HepG2 (cell line): ENCODE measurements around the gene FOXK2. TPM values are rescaled to one million over a fixed set of nuclear protein-coding genes. Genes with fewer than 3 reads are reported as not detected.

Experiments used
- AHDC1 ChIP-seq: sonication (generic); formaldehyde crosslinking; IDR thresholded peaks from 2 replicates; pipeline ENCODE4 v1.5.1; 2020; ENCODE audit warnings: mild to moderate bottlenecking, missing genetic modification reagents, borderline replicate concordance
- WIZ ChIP-seq: sonication (generic); formaldehyde crosslinking; IDR thresholded peaks from 2 replicates; pipeline ENCODE4 v1.5.1; 2020; ENCODE audit warnings: mild to moderate bottlenecking, missing genetic modification reagents
- polyA plus RNA-seq, 8 experiments: library from polyadenylated mRNA; depleted of rRNA in 3 of 8; stranded (reverse) in 7 of 8; unstranded in 1 of 8; fragments of >200 nt; fragmentation: Illumina TruSeq in 4 of 8; extraction: Trizol in 4 of 8; gene quantifications; 2 replicates each; pipeline versions ENCODE4 v1.2.1 to v1.2.3, GENCODE V29; 2011 to 2016; ENCODE audit warnings: low read depth in 4 of 8, missing spikeins in 1 of 8, mixed read lengths in 1 of 8; ENCODE audit not compliant: insufficient read depth in 1 of 8
- total RNA-seq, 5 experiments: library from RNA; depleted of rRNA; stranded (reverse); fragments of >200 nt; fragmentation: Illumina TruSeq; extraction: Trizol; gene quantifications; 2 replicates each; pipeline ENCODE4 v1.2.3, GENCODE V29; 2016; ENCODE audit warnings: low read depth in 1 of 5
- TF ChIP-seq, protein P1 (sequence below): sonication (generic); formaldehyde crosslinking; IDR thresholded peaks from 2 replicates; pipeline ENCODE4 v1.4.0; 2020; ENCODE audit warnings: missing genetic modification reagents

Gene FOXK2
- total and polyA plus RNA-seq, 2 of the 13 experiments (the other 11 are each of a cell fraction or from before 2014, with no cell fraction given) = 67.1 to 67.2 TPM

- TF ChIP-seq AHDC1 (CRISPR knock-in tag) (no peak), WIZ (no peak)
- TF ChIP-seq, protein P1, sequence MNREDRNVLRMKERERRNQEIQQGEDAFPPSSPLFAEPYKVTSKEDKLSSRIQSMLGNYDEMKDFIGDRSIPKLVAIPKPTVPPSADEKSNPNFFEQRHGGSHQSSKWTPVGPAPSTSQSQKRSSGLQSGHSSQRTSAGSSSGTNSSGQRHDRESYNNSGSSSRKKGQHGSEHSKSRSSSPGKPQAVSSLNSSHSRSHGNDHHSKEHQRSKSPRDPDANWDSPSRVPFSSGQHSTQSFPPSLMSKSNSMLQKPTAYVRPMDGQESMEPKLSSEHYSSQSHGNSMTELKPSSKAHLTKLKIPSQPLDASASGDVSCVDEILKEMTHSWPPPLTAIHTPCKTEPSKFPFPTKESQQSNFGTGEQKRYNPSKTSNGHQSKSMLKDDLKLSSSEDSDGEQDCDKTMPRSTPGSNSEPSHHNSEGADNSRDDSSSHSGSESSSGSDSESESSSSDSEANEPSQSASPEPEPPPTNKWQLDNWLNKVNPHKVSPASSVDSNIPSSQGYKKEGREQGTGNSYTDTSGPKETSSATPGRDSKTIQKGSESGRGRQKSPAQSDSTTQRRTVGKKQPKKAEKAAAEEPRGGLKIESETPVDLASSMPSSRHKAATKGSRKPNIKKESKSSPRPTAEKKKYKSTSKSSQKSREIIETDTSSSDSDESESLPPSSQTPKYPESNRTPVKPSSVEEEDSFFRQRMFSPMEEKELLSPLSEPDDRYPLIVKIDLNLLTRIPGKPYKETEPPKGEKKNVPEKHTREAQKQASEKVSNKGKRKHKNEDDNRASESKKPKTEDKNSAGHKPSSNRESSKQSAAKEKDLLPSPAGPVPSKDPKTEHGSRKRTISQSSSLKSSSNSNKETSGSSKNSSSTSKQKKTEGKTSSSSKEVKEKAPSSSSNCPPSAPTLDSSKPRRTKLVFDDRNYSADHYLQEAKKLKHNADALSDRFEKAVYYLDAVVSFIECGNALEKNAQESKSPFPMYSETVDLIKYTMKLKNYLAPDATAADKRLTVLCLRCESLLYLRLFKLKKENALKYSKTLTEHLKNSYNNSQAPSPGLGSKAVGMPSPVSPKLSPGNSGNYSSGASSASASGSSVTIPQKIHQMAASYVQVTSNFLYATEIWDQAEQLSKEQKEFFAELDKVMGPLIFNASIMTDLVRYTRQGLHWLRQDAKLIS (CRISPR knock-in tag) = no peak
Observed at GRCh38 chr17:82483836-82484235, 35.7 kb upstream of the FOXK2 start (continued).
